ENCODE measurements around the gene RPL10. TPM values are rescaled to one million over a fixed set of nuclear protein-coding genes. Genes with fewer than 3 reads are reported as not detected.

Gene RPL10
- total RNA-seq, 1 donor from 2014 or later = 6,023 TPM

GRCh38 chrX:154441984-154442707 lies 44.0 kb downstream of the RPL10 start:
- Histone ChIP-seq H3K4me3 (ENCODE audit: low read depth, low read length) (no peak overlapping the region), H3K36me3 (ENCODE audit: control insufficient read depth, insufficient read depth, low read length) (peaks cover 16% of the 10 kb centered on the region), H3K27me3 (ENCODE audit: control insufficient read depth, insufficient read depth, low read length) (no peaks in the 10 kb centered on the region)
- peak; percentile 58 for DNase-seq (ENCODE audit: low read depth)
- FAIRE-seq = peak; percentile 13
- TF ChIP-seq CTCF (IDR thresholded peaks at IDR 0.05; ENCODE audit: insufficient read depth, low read length, severe bottlenecking) = no peak

GRCh38 chrX:154443479-154443910 lies 45.3 kb downstream of the RPL10 start:
- FAIRE-seq = no peak
- no peak for DNase-seq (ENCODE audit: low read depth)
- TF ChIP-seq CTCF (IDR thresholded peaks at IDR 0.05; ENCODE audit: insufficient read depth, low read length, severe bottlenecking) = no peak
- Histone ChIP-seq H3K36me3 (ENCODE audit: control insufficient read depth, insufficient read depth, low read length) (peaks cover 16% of the 10 kb centered on the region), H3K27me3 (ENCODE audit: control insufficient read depth, insufficient read depth, low read length) (no peaks in the 10 kb centered on the region), H3K4me3 (ENCODE audit: low read depth, low read length) (peak overlapping the region; percentile 18)

GRCh38 chrX:154443992-154444754 lies 46.0 kb downstream of the RPL10 start, which contains the start of gene FAM50A:
Gene FAM50A (plus strand): TSS chrX:154444141. CDS start chrX:154444236, 95 bp downstream.
- peak; percentile 6 for DNase-seq (ENCODE audit: low read depth)
- peak within 1 kb of the TSS; percentile 54 for H3K4me3 ChIP-seq (ENCODE audit: low read depth, low read length)
- no peak for TF ChIP-seq CTCF (IDR thresholded peaks at IDR 0.05; ENCODE audit: insufficient read depth, low read length, severe bottlenecking)
- H3K27me3 ChIP-seq (ENCODE audit: control insufficient read depth, insufficient read depth, low read length) = no peaks in the 10 kb centered on the region
- no peak for FAIRE-seq
- peaks cover 16% of the 10 kb centered on the region for H3K36me3 ChIP-seq (ENCODE audit: control insufficient read depth, insufficient read depth, low read length)

- Histone ChIP-seq H3K36me3 (ENCODE audit: control insufficient read depth, insufficient read depth, low read length) (peaks cover 18% of the 10 kb centered on the region), H3K4me3 (ENCODE audit: low read depth, low read length) (peak overlapping the region; percentile 54), H3K27me3 (ENCODE audit: control insufficient read depth, insufficient read depth, low read length) (no peaks in the 10 kb centered on the region)
- FAIRE-seq (no peak), DNase-seq (ENCODE audit: low read depth) (no peak)
- no peak for TF ChIP-seq CTCF (IDR thresholded peaks at IDR 0.05; ENCODE audit: insufficient read depth, low read length, severe bottlenecking)
Measured at GRCh38 chrX:154444755-154445246, 46.6 kb downstream of the RPL10 start.

GRCh38 chrX:154445776-154446175 lies 47.6 kb downstream of the RPL10 start:
- FAIRE-seq = no peak
- DNase-seq (ENCODE audit: low read depth) = no peak
- TF ChIP-seq CTCF (IDR thresholded peaks at IDR 0.05; ENCODE audit: insufficient read depth, low read length, severe bottlenecking) = no peak
- Histone ChIP-seq H3K27me3 (ENCODE audit: control insufficient read depth, insufficient read depth, low read length) (no peaks in the 10 kb centered on the region), H3K4me3 (ENCODE audit: low read depth, low read length) (no peak overlapping the region), H3K36me3 (ENCODE audit: control insufficient read depth, insufficient read depth, low read length) (peaks cover 21% of the 10 kb centered on the region)

Data from bronchial epithelial cell (primary cell).